ENCODE measurements around the gene COL28A1. TPM values are rescaled to one million over a fixed set of nuclear protein-coding genes. Genes with fewer than 3 reads are reported as not detected.
A peak's percentile ranks its signal among the peaks of the same experiment; 100 is the strongest.

COL28A1 gene
- total RNA-seq, 1 experiment from 2014 or later = 0.26 TPM

GRCh38 chr7:7536396-7537019 is 835 bp upstream of the COL28A1 start:
- Histone ChIP-seq H3F3A (ENCODE audit: low read length, unreplicated experiment) (no peaks in the 10 kb centered on the region), H2AFZ (ENCODE audit: low read length) (no peak overlapping the region), H3K4me3 (ENCODE audit: low read length) (no peak overlapping the region), H3K4me1 (ENCODE audit: insufficient read depth, low read length) (peaks cover 6% of the 10 kb centered on the region; the same call in 1 of the 2 replicates), H3K36me3 (ENCODE audit: low read depth, low read length) (no peaks in the 10 kb centered on the region), H3K9me2 (replicated peaks; ENCODE audit: low read length) (no peaks in the 10 kb centered on the region), H4K20me1 (ENCODE audit: low read length) (no peaks in the 10 kb centered on the region), H3K79me2 (ENCODE audit: low read length) (no peaks in the 10 kb centered on the region), H3K9me3 (ENCODE audit: low read length) (no peaks in the 10 kb centered on the region), H3K9ac (ENCODE audit: low read length) (no peak overlapping the region), H3K27ac (ENCODE audit: low read length) (no peak overlapping the region), H3K27me3 (ENCODE audit: low read length) (no peaks in the 10 kb centered on the region), H3K4me2 (ENCODE audit: low read length) (no peak overlapping the region)
- CTCF ChIA-PET = no interaction called here
- POLR2A ChIA-PET (ENCODE audit: unreplicated experiment) = no interaction called here
- TF ChIP-seq EZH2phosphoT487 (IDR thresholded peaks at IDR 0.05; ENCODE audit: borderline replicate concordance, low read length) (no peak), CTCF (conservative IDR thresholded peaks at IDR 0.05; ENCODE audit: low read depth, low read length) (no peak), EZH2 (IDR thresholded peaks at IDR 0.05; ENCODE audit: low read length, unreplicated experiment) (no peak)
- no TSS peak for BruUV-seq (replicated peaks)
- intact Hi-C loops (cut with micrococcal nuclease) = no loop called here
- ATAC-seq (peak; percentile 24; the same call in 1 of the 2 replicates), DNase-seq (peak; percentile 22)

- no peak for TF ChIP-seq EZH2 (IDR thresholded peaks at IDR 0.05; ENCODE audit: low read length, unreplicated experiment)
- no peak for TF ChIP-seq EZH2phosphoT487 (IDR thresholded peaks at IDR 0.05; ENCODE audit: borderline replicate concordance, low read length)
- no peak for TF ChIP-seq CTCF (conservative IDR thresholded peaks at IDR 0.05; ENCODE audit: low read depth, low read length)
- Histone ChIP-seq H3K27me3 (ENCODE audit: low read length) (no peaks in the 10 kb centered on the region), H3K9me2 (replicated peaks; ENCODE audit: low read length) (no peaks in the 10 kb centered on the region), H3K4me1 (ENCODE audit: insufficient read depth, low read length) (peaks cover 15% of the 10 kb centered on the region), H3K27ac (ENCODE audit: low read length) (no peak overlapping the region), H4K20me1 (ENCODE audit: low read length) (no peaks in the 10 kb centered on the region), H3K9me3 (ENCODE audit: low read length) (no peaks in the 10 kb centered on the region), H3K9ac (ENCODE audit: low read length) (no peak overlapping the region), H3K4me2 (ENCODE audit: low read length) (no peak overlapping the region), H3K79me2 (ENCODE audit: low read length) (no peaks in the 10 kb centered on the region), H2AFZ (ENCODE audit: low read length) (no peak overlapping the region), H3K4me3 (ENCODE audit: low read length) (no peak overlapping the region), H3F3A (ENCODE audit: low read length, unreplicated experiment) (no peaks in the 10 kb centered on the region), H3K36me3 (ENCODE audit: low read depth, low read length) (no peaks in the 10 kb centered on the region)
- CTCF ChIA-PET = no interaction called here
- DNase-seq (no peak), ATAC-seq (no peak)
- intact Hi-C loops (cut with micrococcal nuclease) = no loop called here
- POLR2A ChIA-PET (ENCODE audit: unreplicated experiment) = no interaction called here
- BruUV-seq (replicated peaks) = no TSS peak
Measured at GRCh38 chr7:7533831-7534430, 1.7 kb downstream of the COL28A1 start.

- BruUV-seq (replicated peaks) = no TSS peak
- Histone ChIP-seq H2AFZ (ENCODE audit: low read length) (peak overlapping the region; percentile 25; the same call in 1 of the 2 replicates), H3K36me3 (ENCODE audit: low read depth, low read length) (no peaks in the 10 kb centered on the region), H3K4me3 (ENCODE audit: low read length) (no peak overlapping the region), H3K79me2 (ENCODE audit: low read length) (no peaks in the 10 kb centered on the region), H3K27me3 (ENCODE audit: low read length) (no peaks in the 10 kb centered on the region), H4K20me1 (ENCODE audit: low read length) (no peaks in the 10 kb centered on the region), H3K9me2 (replicated peaks; ENCODE audit: low read length) (no peaks in the 10 kb centered on the region), H3K4me2 (ENCODE audit: low read length) (peak overlapping the region; percentile 46), H3K9me3 (ENCODE audit: low read length) (no peaks in the 10 kb centered on the region), H3K27ac (ENCODE audit: low read length) (no peak overlapping the region), H3F3A (ENCODE audit: low read length, unreplicated experiment) (no peaks in the 10 kb centered on the region), H3K9ac (ENCODE audit: low read length) (no peak overlapping the region), H3K4me1 (ENCODE audit: insufficient read depth, low read length) (peaks cover 9% of the 10 kb centered on the region)
- ATAC-seq (peak; percentile 99), DNase-seq (peak; percentile 58)
- ChIA-PET POLR2A (ENCODE audit: unreplicated experiment) (no interaction called here), CTCF (interaction anchor here (0.7 kb wide), 1 partner anchor 149 kb away, joined by 5 read pairs; no protein-coding TSS in a partner anchor)
- TF ChIP-seq EZH2 (IDR thresholded peaks at IDR 0.05; ENCODE audit: low read length, unreplicated experiment) (no peak), EZH2phosphoT487 (IDR thresholded peaks at IDR 0.05; ENCODE audit: borderline replicate concordance, low read length) (no peak), CTCF (conservative IDR thresholded peaks at IDR 0.05; ENCODE audit: low read depth, low read length) (no peak)
- intact Hi-C loops (cut with micrococcal nuclease) = no loop called here
Measured at GRCh38 chr7:7529328-7529727, 6.3 kb downstream of the COL28A1 start.
